ENCODE results near the gene CAMK1D. TPM values are rescaled to one million over a fixed set of nuclear protein-coding genes. Genes with fewer than 3 reads are reported as not detected.

Gene CAMK1D
- total RNA-seq, 2 experiments from 2014 or later: 19.0 to 25.6 TPM

GRCh38 chr10:12780634-12781601 lies 431.6 kb downstream of the CAMK1D start:
- intact Hi-C loops (cut with micrococcal nuclease; ENCODE audit: unreplicated experiment): loop anchor here (5.0 kb wide), 1 partner anchor 116 kb away; no protein-coding TSS in a partner anchor
- Histone ChIP-seq H3K4me3 (ENCODE audit: low read depth, low read length, poor library complexity, severe bottlenecking) (no peak overlapping the region), H3K4me2 (ENCODE audit: low read length) (no peak overlapping the region), H3K36me3 (ENCODE audit: insufficient read depth, low read length) (no peaks in the 10 kb centered on the region), H3K9me2 (ENCODE audit: insufficient read depth, low read length) (no peaks in the 10 kb centered on the region), H2AFZ (ENCODE audit: low read length) (no peak overlapping the region), H3K27ac (ENCODE audit: low read depth, low read length, poor library complexity, severe bottlenecking) (no peak overlapping the region), H3K9me3 (ENCODE audit: low read length) (no peaks in the 10 kb centered on the region), H4K20me1 (ENCODE audit: insufficient read depth, low read length) (no peaks in the 10 kb centered on the region), H3K4me1 (ENCODE audit: insufficient read depth, low read length, poor library complexity, severe bottlenecking) (no peaks in the 10 kb centered on the region), H3K79me2 (ENCODE audit: insufficient read depth, low read depth, low read length) (no peaks in the 10 kb centered on the region)
- POLR2A ChIA-PET: no interaction called here
- no TSS peak for BruUV-seq (replicated peaks)
- CTCF ChIA-PET (ENCODE audit: unreplicated experiment): no interaction called here
- TF ChIP-seq, protein P1, sequence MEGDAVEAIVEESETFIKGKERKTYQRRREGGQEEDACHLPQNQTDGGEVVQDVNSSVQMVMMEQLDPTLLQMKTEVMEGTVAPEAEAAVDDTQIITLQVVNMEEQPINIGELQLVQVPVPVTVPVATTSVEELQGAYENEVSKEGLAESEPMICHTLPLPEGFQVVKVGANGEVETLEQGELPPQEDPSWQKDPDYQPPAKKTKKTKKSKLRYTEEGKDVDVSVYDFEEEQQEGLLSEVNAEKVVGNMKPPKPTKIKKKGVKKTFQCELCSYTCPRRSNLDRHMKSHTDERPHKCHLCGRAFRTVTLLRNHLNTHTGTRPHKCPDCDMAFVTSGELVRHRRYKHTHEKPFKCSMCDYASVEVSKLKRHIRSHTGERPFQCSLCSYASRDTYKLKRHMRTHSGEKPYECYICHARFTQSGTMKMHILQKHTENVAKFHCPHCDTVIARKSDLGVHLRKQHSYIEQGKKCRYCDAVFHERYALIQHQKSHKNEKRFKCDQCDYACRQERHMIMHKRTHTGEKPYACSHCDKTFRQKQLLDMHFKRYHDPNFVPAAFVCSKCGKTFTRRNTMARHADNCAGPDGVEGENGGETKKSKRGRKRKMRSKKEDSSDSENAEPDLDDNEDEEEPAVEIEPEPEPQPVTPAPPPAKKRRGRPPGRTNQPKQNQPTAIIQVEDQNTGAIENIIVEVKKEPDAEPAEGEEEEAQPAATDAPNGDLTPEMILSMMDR (conservative IDR thresholded peaks at IDR 0.05; ENCODE audit: low read length): no peak
- TF ChIP-seq EZH2phosphoT487 (IDR thresholded peaks at IDR 0.05; ENCODE audit: borderline replicate concordance, low read depth, low read length): no peak
- no peak for DNase-seq (ENCODE audit: low spot score)

GRCh38 chr10:12781976-12782375 lies 432.6 kb downstream of the CAMK1D start:
- Histone ChIP-seq H3K36me3 (ENCODE audit: insufficient read depth, low read length) (no peaks in the 10 kb centered on the region), H3K4me3 (ENCODE audit: low read depth, low read length, poor library complexity, severe bottlenecking) (no peak overlapping the region), H3K9me3 (ENCODE audit: low read length) (no peaks in the 10 kb centered on the region), H3K27ac (ENCODE audit: low read depth, low read length, poor library complexity, severe bottlenecking) (no peak overlapping the region), H3K9me2 (ENCODE audit: insufficient read depth, low read length) (no peaks in the 10 kb centered on the region), H3K79me2 (ENCODE audit: insufficient read depth, low read depth, low read length) (no peaks in the 10 kb centered on the region), H3K4me2 (ENCODE audit: low read length) (no peak overlapping the region), H3K4me1 (ENCODE audit: insufficient read depth, low read length, poor library complexity, severe bottlenecking) (no peaks in the 10 kb centered on the region), H2AFZ (ENCODE audit: low read length) (no peak overlapping the region), H4K20me1 (ENCODE audit: insufficient read depth, low read length) (no peaks in the 10 kb centered on the region)
- DNase-seq (ENCODE audit: low spot score): no peak
- ChIA-PET CTCF (ENCODE audit: unreplicated experiment) (interaction anchor here (0.8 to 1.0 kb wide), 2 partner anchors 10 to 24 kb away, joined by 3 read pairs; no protein-coding TSS in a partner anchor), POLR2A (interaction anchor here (0.6 kb wide), 1 partner anchor 218 kb away, joined by 3 read pairs; no protein-coding TSS in a partner anchor)
- BruUV-seq (replicated peaks): no TSS peak
- intact Hi-C loops (cut with micrococcal nuclease; ENCODE audit: unreplicated experiment): loop anchor here (5.0 kb wide), 1 partner anchor 115 kb away; no protein-coding TSS in a partner anchor
- no peak for TF ChIP-seq EZH2phosphoT487 (IDR thresholded peaks at IDR 0.05; ENCODE audit: borderline replicate concordance, low read depth, low read length)

- peak; percentile 53 for DNase-seq (ENCODE audit: low spot score)
- Histone ChIP-seq H3K27ac (ENCODE audit: low read depth, low read length, poor library complexity, severe bottlenecking) (no peak overlapping the region), H3K4me3 (ENCODE audit: low read depth, low read length, poor library complexity, severe bottlenecking) (no peak overlapping the region), H4K20me1 (ENCODE audit: insufficient read depth, low read length) (no peaks in the 10 kb centered on the region), H3K9me3 (ENCODE audit: low read length) (no peaks in the 10 kb centered on the region), H2AFZ (ENCODE audit: low read length) (no peak overlapping the region; the same call in 1 of the 2 replicates), H3K4me1 (ENCODE audit: insufficient read depth, low read length, poor library complexity, severe bottlenecking) (no peaks in the 10 kb centered on the region), H3K4me2 (ENCODE audit: low read length) (no peak overlapping the region), H3K36me3 (ENCODE audit: insufficient read depth, low read length) (no peaks in the 10 kb centered on the region), H3K9me2 (ENCODE audit: insufficient read depth, low read length) (no peaks in the 10 kb centered on the region), H3K79me2 (ENCODE audit: insufficient read depth, low read depth, low read length) (no peaks in the 10 kb centered on the region)
- BruUV-seq (replicated peaks): no TSS peak
- TF ChIP-seq EZH2phosphoT487 (IDR thresholded peaks at IDR 0.05; ENCODE audit: borderline replicate concordance, low read depth, low read length): no peak
- TF ChIP-seq, protein P1 (conservative IDR thresholded peaks at IDR 0.05; ENCODE audit: low read length): peak; percentile 96
- ChIA-PET CTCF (ENCODE audit: unreplicated experiment) (interaction anchor here (0.7 to 1.0 kb wide), 3 partner anchors 10 to 122 kb away, joined by 3 read pairs; no protein-coding TSS in a partner anchor), POLR2A (interaction anchor here (0.6 to 1.0 kb wide), 2 partner anchors 11 to 219 kb away, joined by 3 to 4 read pairs; no protein-coding TSS in a partner anchor)
- intact Hi-C loops (cut with micrococcal nuclease; ENCODE audit: unreplicated experiment): loop anchor here (5.0 kb wide), 1 partner anchor 115 kb away; no protein-coding TSS in a partner anchor
Observed at GRCh38 chr10:12782537-12782936, 433.2 kb downstream of the CAMK1D start.

All from OCI-LY7 (cell line).